ENCODE measurements around the gene AGPAT1. TPM values are rescaled to one million over a fixed set of nuclear protein-coding genes. Genes with fewer than 3 reads are reported as not detected.
A peak's percentile ranks its signal among the peaks of the same experiment; 100 is the strongest.

Gene AGPAT1
- total and polyA plus RNA-seq, 2 of the 13 experiments (the other 11 are each of a cell fraction or from before 2014, with no cell fraction given), result 51.3 to 139 TPM

DNA sequence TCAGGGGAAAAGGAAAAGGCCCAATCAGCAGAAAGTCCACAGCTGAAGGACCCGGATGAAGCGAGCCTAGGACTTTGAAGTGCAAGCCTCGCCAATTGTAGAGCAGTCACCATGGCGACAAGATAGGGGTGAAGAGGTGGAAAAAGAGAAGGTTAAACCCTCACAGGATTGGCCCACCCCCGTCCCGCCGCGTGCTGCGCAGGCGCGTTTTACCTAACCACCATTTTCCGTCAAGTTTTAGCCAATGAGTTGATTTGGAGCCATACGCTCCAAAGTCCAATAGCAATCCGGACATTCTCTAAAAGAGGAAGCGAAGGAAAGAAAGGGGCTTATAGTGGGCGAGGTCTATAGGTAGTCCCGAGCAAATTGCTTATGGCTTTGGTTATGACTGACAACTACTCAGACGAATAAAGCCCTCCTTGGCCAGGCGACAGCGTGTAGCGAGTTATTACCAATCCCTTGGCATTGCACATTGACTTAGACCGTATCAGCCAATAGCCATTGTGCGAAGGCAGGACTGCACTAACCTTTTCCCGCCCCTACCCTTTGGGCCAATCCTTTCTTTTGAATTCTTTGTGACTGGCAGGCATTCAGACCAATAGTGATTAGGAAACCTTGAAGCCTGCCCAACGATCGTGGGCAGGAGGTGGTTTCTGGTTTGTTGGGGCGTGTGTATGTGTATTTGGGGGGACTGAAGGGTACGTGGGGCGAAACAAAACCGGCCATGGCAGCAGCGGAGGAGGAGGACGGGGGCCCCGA lies 2.1 kb upstream of the AGPAT1 start, which contains the start of gene RNF5 (continued):
- TF ChIP-seq ELF4 (CRISPR knock-in tag; IDR thresholded peaks at IDR 0.05; ENCODE audit: borderline replicate concordance) (peak; percentile 95), ZNF788 (CRISPR knock-in tag; IDR thresholded peaks at IDR 0.05; ENCODE audit: borderline replicate concordance) (peak; percentile 93; the same call in 1 of the 2 replicates), KDM1A (CRISPR knock-in tag; IDR thresholded peaks at IDR 0.05) (no peak), ZNF772 (CRISPR knock-in tag; IDR thresholded peaks at IDR 0.05) (peak; percentile 78; the same call in 1 of the 2 replicates), NKX3-1 (CRISPR knock-in tag; IDR thresholded peaks at IDR 0.05) (no peak), TBX2 (CRISPR knock-in tag; IDR thresholded peaks at IDR 0.05; ENCODE audit: borderline replicate concordance) (peak; percentile 75; the same call in 1 of the 2 replicates), SOX5 (CRISPR knock-in tag; IDR thresholded peaks at IDR 0.05; ENCODE audit: borderline replicate concordance) (peak; percentile 65; the same call in 1 of the 2 replicates), PBX2 (CRISPR knock-in tag; IDR thresholded peaks at IDR 0.05) (peak; percentile 98), FOXP1 (IDR thresholded peaks at IDR 0.05) (no peak), FOXP1 (CRISPR knock-in tag; IDR thresholded peaks at IDR 0.05) (0 out of 2 replicates have a peak, but pooled peaks have one; percentile 8), TCF7 (IDR thresholded peaks at IDR 0.05; ENCODE audit: low read depth) (peak; percentile 57; the same call in 1 of the 2 replicates), ZSCAN5A (CRISPR knock-in tag; IDR thresholded peaks at IDR 0.05; ENCODE audit: borderline replicate concordance) (0 out of 2 replicates have a peak, but pooled peaks have one; percentile 4), CHD2 (IDR thresholded peaks at IDR 0.05; ENCODE audit: low read depth, low read length) (peak; percentile 80), REXO4 (CRISPR knock-in tag; IDR thresholded peaks at IDR 0.05; ENCODE audit: borderline replicate concordance) (no peak), HNF4A (CRISPR knock-in tag; IDR thresholded peaks at IDR 0.05) (peak; percentile 77), EP300 (IDR thresholded peaks at IDR 0.05; ENCODE audit: low read depth in 2 of 2, low read length in 2 of 2) (peak; percentile 10 to 17; a peak in 1 of 4 replicates), EP300 (CRISPR knock-in tag; IDR thresholded peaks at IDR 0.05; ENCODE audit: borderline replicate concordance) (no peak), ZNF547 (CRISPR knock-in tag; IDR thresholded peaks at IDR 0.05) (no peak), ESRRA (CRISPR knock-in tag; IDR thresholded peaks at IDR 0.05; ENCODE audit: low read depth) (peak; percentile 25; the same call in 1 of the 2 replicates), ELF1 (CRISPR knock-in tag; IDR thresholded peaks at IDR 0.05) (peak; percentile 71), RXRA (CRISPR knock-in tag; IDR thresholded peaks at IDR 0.05) (no peak), ASH2L (IDR thresholded peaks at IDR 0.05; ENCODE audit: insufficient read length, low read depth, low read length) (peak; percentile 47), DPF2 (CRISPR knock-in tag; IDR thresholded peaks at IDR 0.05; ENCODE audit: borderline replicate concordance, low read depth) (no peak)
- TF ChIP-seq, protein P1, sequence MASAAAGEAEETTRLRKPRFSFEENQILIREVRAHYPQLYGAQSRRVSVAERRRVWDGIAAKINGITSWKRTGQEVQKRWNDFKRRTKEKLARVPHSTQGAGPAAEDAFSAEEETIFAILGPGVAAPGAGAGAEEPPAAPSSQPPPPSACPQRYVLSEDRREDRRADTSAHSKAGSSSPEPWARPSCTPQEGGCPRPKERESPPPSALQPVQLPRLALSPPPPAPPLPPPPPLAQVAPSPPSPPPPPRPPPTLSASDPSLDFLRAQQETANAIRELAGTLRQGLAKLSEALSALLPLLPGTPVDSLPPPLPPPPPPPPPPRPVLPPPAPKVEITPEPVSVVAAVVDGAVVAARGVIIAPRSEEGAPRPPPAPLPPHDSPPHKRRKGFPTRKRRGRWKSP (CRISPR knock-in tag; IDR thresholded peaks at IDR 0.05), result 0 out of 2 replicates have a peak, but pooled peaks have one; percentile 19
- TF ChIP-seq, protein P2, sequence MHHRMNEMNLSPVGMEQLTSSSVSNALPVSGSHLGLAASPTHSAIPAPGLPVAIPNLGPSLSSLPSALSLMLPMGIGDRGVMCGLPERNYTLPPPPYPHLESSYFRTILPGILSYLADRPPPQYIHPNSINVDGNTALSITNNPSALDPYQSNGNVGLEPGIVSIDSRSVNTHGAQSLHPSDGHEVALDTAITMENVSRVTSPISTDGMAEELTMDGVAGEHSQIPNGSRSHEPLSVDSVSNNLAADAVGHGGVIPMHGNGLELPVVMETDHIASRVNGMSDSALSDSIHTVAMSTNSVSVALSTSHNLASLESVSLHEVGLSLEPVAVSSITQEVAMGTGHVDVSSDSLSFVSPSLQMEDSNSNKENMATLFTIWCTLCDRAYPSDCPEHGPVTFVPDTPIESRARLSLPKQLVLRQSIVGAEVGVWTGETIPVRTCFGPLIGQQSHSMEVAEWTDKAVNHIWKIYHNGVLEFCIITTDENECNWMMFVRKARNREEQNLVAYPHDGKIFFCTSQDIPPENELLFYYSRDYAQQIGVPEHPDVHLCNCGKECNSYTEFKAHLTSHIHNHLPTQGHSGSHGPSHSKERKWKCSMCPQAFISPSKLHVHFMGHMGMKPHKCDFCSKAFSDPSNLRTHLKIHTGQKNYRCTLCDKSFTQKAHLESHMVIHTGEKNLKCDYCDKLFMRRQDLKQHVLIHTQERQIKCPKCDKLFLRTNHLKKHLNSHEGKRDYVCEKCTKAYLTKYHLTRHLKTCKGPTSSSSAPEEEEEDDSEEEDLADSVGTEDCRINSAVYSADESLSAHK (CRISPR knock-in tag; IDR thresholded peaks at IDR 0.05; ENCODE audit: borderline replicate concordance), result no peak
